CD4-positive, alpha-beta T cell treated with Interleukin-6 at 100 ng/mL for 8 hours (primary cell): ENCODE data around the gene PRR33.

ENCODE experiments used
- DNase-seq: peaks from one replicate; pipeline ENCODE4 v3.0.0-alpha.2; 2020; ENCODE audit warnings: mixed read lengths, low spot score

The PRR33 gene

GRCh38 chr11:1862588-1863351 lies 28.9 kb downstream of the PRR33 start:
- DNase-seq, result no peak

GRCh38 chr11:1861435-1862411 lies 30.0 kb downstream of the PRR33 start:
- DNase-seq, result no peak

GRCh38 chr11:1860108-1860507 lies 31.6 kb downstream of the PRR33 start:
- no peak for DNase-seq

- DNase-seq, result no peak
Observed at GRCh38 chr11:1859004-1859403, 32.7 kb downstream of the PRR33 start.

GRCh38 chr11:1858576-1858975 lies 33.1 kb downstream of the PRR33 start:
- no peak for DNase-seq

- no peak for DNase-seq
Observed at GRCh38 chr11:1858154-1858553, 33.5 kb downstream of the PRR33 start.

- DNase-seq, result no peak
Observed at GRCh38 chr11:1857064-1857463, 34.6 kb downstream of the PRR33 start.

- DNase-seq, result no peak
Observed at GRCh38 chr11:1856306-1857005, 35.2 kb downstream of the PRR33 start.

- DNase-seq, result no peak
Observed at GRCh38 chr11:1855886-1856265, 35.8 kb downstream of the PRR33 start.

GRCh38 chr11:1854949-1855885 lies 36.5 kb downstream of the PRR33 start:
- no peak for DNase-seq

GRCh38 chr11:1854132-1854948 lies 37.4 kb downstream of the PRR33 start:
- no peak for DNase-seq

GRCh38 chr11:1853376-1854131 lies 38.1 kb downstream of the PRR33 start:
- DNase-seq, result no peak

- peak; percentile 90 for DNase-seq
Observed at GRCh38 chr11:1852877-1853276, 38.8 kb downstream of the PRR33 start, which contains the start of gene LSP1. TSS of gene LSP1 (plus strand) at chr11:1853084. CDS start at chr11:1853145, 61 bp downstream.

- DNase-seq, result no peak
Observed at GRCh38 chr11:1852271-1852876, 39.3 kb downstream of the PRR33 start.

GRCh38 chr11:1851468-1852180 lies 40.1 kb downstream of the PRR33 start:
- DNase-seq, result no peak

- no peak for DNase-seq
Observed at GRCh38 chr11:1848640-1849430, 42.9 kb downstream of the PRR33 start.

GRCh38 chr11:1847926-1848639 lies 43.6 kb downstream of the PRR33 start:
- DNase-seq, result no peak
